Caco-2 (cell line): ENCODE results near the gene PPP1R9A. TPM values are rescaled to one million over a fixed set of nuclear protein-coding genes. Genes with fewer than 3 reads are reported as not detected.

Experiments used
- BruUV-seq: library from RNA; stranded (reverse); fragments of 400-500 nt; replicated peaks from 2 replicates; lab custom pipeline; 2021; lab: Mats Ljungman, UMichigan
- CTCF ChIA-PET: fragments of 300-600 bp; sonication (Branson Sonifier 250); formaldehyde crosslinking; loops from one replicate; lab custom pipeline; 2022; ENCODE audit warnings: antibody characterized with exemption; lab: Charles Lee
- POLR2A ChIA-PET: fragments of 300-600 bp; sonication (Branson Sonifier 250); formaldehyde crosslinking; loops from one replicate; lab custom pipeline; 2022; ENCODE audit warnings: antibody characterized with exemption; lab: Charles Lee
- DNase-seq, 2 experiments: peaks; one replicate each; pipeline versions ENCODE4 v3.0.0 to v3.0.0-alpha.2; 2020 to 2022
- H3K27me3 ChIP-seq: replicated peaks from 2 replicates; pipeline ENCODE4 v1.6.0; 2011; ENCODE audit warnings: low read length; ENCODE audit not compliant: control insufficient read depth, insufficient read depth
- H3K36me3 ChIP-seq: 2 replicates; pipeline ENCODE4 v1.5.1; 2011; ENCODE audit warnings: low read length; ENCODE audit not compliant: control insufficient read depth, insufficient read depth
- H3K4me1 ChIP-seq: fragments of 250-450 bp; sonication (Bioruptor Pico); 2 replicates; pipeline ENCODE4 v1.5.1; 2020; ENCODE audit warnings: mild to moderate bottlenecking
- H3K4me3 ChIP-seq: 2 replicates; pipeline ENCODE4 v1.5.1; 2011; ENCODE audit warnings: low read depth, mild to moderate bottlenecking, control low read depth, low read length
- H3K9me3 ChIP-seq: fragments of 250-450 bp; sonication (Bioruptor Pico); 2 replicates; pipeline ENCODE4 v1.5.1; 2020; ENCODE audit warnings: mild to moderate bottlenecking, moderate library complexity
- H3K27ac Mint-ChIP-seq: one replicate; pipeline ENCODE4 v1.8.0; 2022; ENCODE audit warnings: mixed read lengths; ENCODE audit not compliant: unreplicated experiment
- H3K27me3 Mint-ChIP-seq: one replicate; pipeline ENCODE4 v1.8.0; 2022; ENCODE audit warnings: mixed read lengths; ENCODE audit not compliant: insufficient read depth, unreplicated experiment
- H3K36me3 Mint-ChIP-seq: one replicate; pipeline ENCODE4 v1.8.0; 2022; ENCODE audit warnings: mild to moderate bottlenecking, mixed read lengths; ENCODE audit not compliant: insufficient read depth, unreplicated experiment
- H3K4me1 Mint-ChIP-seq: one replicate; pipeline ENCODE4 v1.8.0; 2022; ENCODE audit warnings: low read depth, mixed read lengths; ENCODE audit not compliant: unreplicated experiment
- H3K4me3 Mint-ChIP-seq: one replicate; pipeline ENCODE4 v1.8.0; 2022; ENCODE audit warnings: mild to moderate bottlenecking, moderate library complexity, mixed read lengths; ENCODE audit not compliant: unreplicated experiment
- H3K9me3 Mint-ChIP-seq: one replicate; pipeline ENCODE4 v1.8.0; 2022; ENCODE audit warnings: mixed read lengths; ENCODE audit not compliant: unreplicated experiment
- CTCF ChIP-seq, 2 experiments: fragments of 200-600 bp in 1 of 2; IDR thresholded peaks; 1 replicate in 1 of 2; 2 replicates in 1 of 2; pipeline versions ENCODE4 v1.5.1 to v1.8.0; 2011 to 2022; ENCODE audit warnings: antibody characterized with exemption in 1 of 2, control low read depth in 1 of 2, inconsistent platforms in 1 of 2, low read depth in 1 of 2, low read length in 1 of 2, mild to moderate bottlenecking in 1 of 2, moderate library complexity in 1 of 2; ENCODE audit not compliant: insufficient read depth in 1 of 2, severe bottlenecking in 1 of 2, unreplicated experiment in 1 of 2
- intact Hi-C: fragments of 100-400 bp; cut with micrococcal nuclease; formaldehyde crosslinking; loops from one replicate; pipeline ENCODE4 v1.10.0; 2022; ENCODE audit not compliant: unreplicated experiment
- total RNA-seq: library from RNA; stranded (reverse); gene quantifications from 2 replicates; pipeline ENCODE4 v1.2.3, GENCODE V29; 2022

Gene PPP1R9A
- total RNA-seq, 1 experiment from 2014 or later = 37.4 TPM

- Histone ChIP-seq H3K4me3 (no peak overlapping the region), H3K36me3 (no peaks in the 10 kb centered on the region; the same call in 1 of the 2 replicates), H3K9me3 (no peaks in the 10 kb centered on the region), H3K27me3 (no peaks in the 10 kb centered on the region), H3K4me1 (peaks cover 14% of the 10 kb centered on the region)
- BruUV-seq = no TSS peak
- intact Hi-C loops = no loop called here
- no peak for TF ChIP-seq CTCF (IDR thresholded peaks at IDR 0.05; ENCODE audit: insufficient read depth in 1 of 2, low read depth in 1 of 2, low read length in 1 of 2, severe bottlenecking in 1 of 2, unreplicated experiment in 1 of 2)
- POLR2A ChIA-PET = no interaction called here
- H3K4me1 Mint-ChIP-seq = no peaks in the 10 kb centered on the region
- no peaks in the 10 kb centered on the region for H3K36me3 Mint-ChIP-seq
- H3K9me3 Mint-ChIP-seq = no peaks in the 10 kb centered on the region
- H3K27me3 Mint-ChIP-seq = no peaks in the 10 kb centered on the region
- CTCF ChIA-PET = no interaction called here
- no peak for DNase-seq
- no peak overlapping the region for H3K27ac Mint-ChIP-seq
- H3K4me3 Mint-ChIP-seq = no peak overlapping the region
Observed at GRCh38 chr7:95322396-95322795, 415.0 kb downstream of the PPP1R9A start.

- H3K9me3 Mint-ChIP-seq = no peaks in the 10 kb centered on the region
- ChIA-PET CTCF (no interaction called here), POLR2A (no interaction called here)
- Histone ChIP-seq H3K36me3 (no peaks in the 10 kb centered on the region; the same call in 1 of the 2 replicates), H3K27me3 (no peaks in the 10 kb centered on the region), H3K4me3 (no peak overlapping the region), H3K4me1 (peaks cover 14% of the 10 kb centered on the region), H3K9me3 (no peaks in the 10 kb centered on the region)
- no peak overlapping the region for H3K27ac Mint-ChIP-seq
- no peaks in the 10 kb centered on the region for H3K4me1 Mint-ChIP-seq
- no peak for DNase-seq
- no TSS peak for BruUV-seq
- no peaks in the 10 kb centered on the region for H3K27me3 Mint-ChIP-seq
- intact Hi-C loops = no loop called here
- H3K4me3 Mint-ChIP-seq = no peak overlapping the region
- TF ChIP-seq CTCF (IDR thresholded peaks at IDR 0.05; ENCODE audit: insufficient read depth in 1 of 2, low read depth in 1 of 2, low read length in 1 of 2, severe bottlenecking in 1 of 2, unreplicated experiment in 1 of 2) = no peak
- no peaks in the 10 kb centered on the region for H3K36me3 Mint-ChIP-seq
Observed at GRCh38 chr7:95322854-95323253, 415.5 kb downstream of the PPP1R9A start.

GRCh38 chr7:95323410-95324129 is 416.2 kb downstream of the PPP1R9A start:
- no peaks in the 10 kb centered on the region for H3K27me3 Mint-ChIP-seq
- H3K4me3 Mint-ChIP-seq = no peak overlapping the region
- Histone ChIP-seq H3K4me1 (peaks cover 14% of the 10 kb centered on the region), H3K4me3 (no peak overlapping the region), H3K36me3 (no peaks in the 10 kb centered on the region; the same call in 1 of the 2 replicates), H3K9me3 (no peaks in the 10 kb centered on the region), H3K27me3 (no peaks in the 10 kb centered on the region)
- H3K4me1 Mint-ChIP-seq = no peaks in the 10 kb centered on the region
- ChIA-PET POLR2A (no interaction called here), CTCF (no interaction called here)
- intact Hi-C loops = no loop called here
- H3K9me3 Mint-ChIP-seq = no peaks in the 10 kb centered on the region
- no peak for DNase-seq
- no TSS peak for BruUV-seq
- H3K27ac Mint-ChIP-seq = no peak overlapping the region
- TF ChIP-seq CTCF (IDR thresholded peaks at IDR 0.05; ENCODE audit: insufficient read depth in 1 of 2, low read depth in 1 of 2, low read length in 1 of 2, severe bottlenecking in 1 of 2, unreplicated experiment in 1 of 2) = no peak
- no peaks in the 10 kb centered on the region for H3K36me3 Mint-ChIP-seq
